HepG2 (cell line): ENCODE results near the gene SEPTIN11.

Experiments
- CEBPB ChIP-seq: IDR thresholded peaks from 2 replicates; pipeline ENCODE4 v1.6.1; 2011; ENCODE audit warnings: low read depth, low read length, improper control_type of control experiment, borderline replicate concordance
- EZH2 ChIP-seq: conservative IDR thresholded peaks from 2 replicates; pipeline ENCODE4 v1.6.1; 2012; ENCODE audit warnings: mild to moderate bottlenecking, low read depth, low read length, moderate library complexity
- MIER3 ChIP-seq: IDR thresholded peaks from 2 replicates; pipeline ENCODE4 v1.6.1; 2016; ENCODE audit warnings: missing compliant biosample characterization, borderline replicate concordance
- MYC ChIP-seq: sonication (generic); formaldehyde crosslinking; IDR thresholded peaks from 2 replicates; pipeline ENCODE4 v1.9.0; 2021; ENCODE audit warnings: missing genetic modification reagents, borderline replicate concordance
- NCOA2 ChIP-seq: sonication (generic); formaldehyde crosslinking; IDR thresholded peaks from 2 replicates; pipeline ENCODE4 v1.8.0; 2022; ENCODE audit warnings: inconsistent platforms
- ZFP37 ChIP-seq: sonication (generic); formaldehyde crosslinking; IDR thresholded peaks from 2 replicates; pipeline ENCODE4 v1.4.0; 2020; ENCODE audit warnings: missing genetic modification reagents, borderline replicate concordance
- ZNF33A ChIP-seq: sonication (generic); formaldehyde crosslinking; IDR thresholded peaks from 2 replicates; pipeline ENCODE4 v1.5.1; 2020; ENCODE audit warnings: missing genetic modification reagents, mild to moderate bottlenecking, moderate library complexity, borderline replicate concordance
- ZNF576 ChIP-seq: sonication (generic); formaldehyde crosslinking; IDR thresholded peaks from 2 replicates; pipeline ENCODE4 v1.4.0; 2020; ENCODE audit warnings: mild to moderate bottlenecking, missing genetic modification reagents

DNA sequence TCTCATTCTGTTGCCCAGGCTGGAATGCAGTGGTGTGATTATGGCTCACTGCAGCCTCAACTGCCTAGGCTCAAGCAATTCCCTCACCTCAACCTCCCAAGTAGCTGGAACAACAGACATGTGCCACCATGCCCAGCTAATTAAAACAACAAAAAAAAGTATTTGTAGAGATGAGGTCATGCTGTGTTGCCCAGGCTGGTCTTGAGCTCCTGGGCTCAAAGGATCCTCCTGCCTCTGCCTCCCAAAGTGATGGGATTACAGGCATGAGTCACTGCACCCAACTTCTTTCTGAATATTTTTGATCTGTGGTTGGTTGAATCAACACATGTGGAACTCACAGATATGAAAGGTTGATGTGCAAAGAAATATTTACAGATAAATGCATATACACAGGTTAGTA is 18.5 kb upstream of the SEPTIN11 start:
- no peak for TF ChIP-seq CEBPB
- TF ChIP-seq ZNF33A (CRISPR knock-in tag) = no peak
- no peak for TF ChIP-seq NCOA2 (CRISPR knock-in tag)
- TF ChIP-seq EZH2 = no peak
- no peak for TF ChIP-seq ZFP37 (CRISPR knock-in tag)
- no peak for TF ChIP-seq ZNF576 (CRISPR knock-in tag)
- TF ChIP-seq MYC = no peak
- TF ChIP-seq MIER3 (CRISPR knock-in tag) = no peak
